Activated naive CD4-positive, alpha-beta T cell treated with anti-CD3 and anti-CD28 coated beads, Interleukin-2, amount 10 ng/mL, durations not matched to agents 7 days and 5 days (primary cell): Measurements from ENCODE around the gene PCSK1.
"Not testable (repeated sequence)": the region's sequence is repeated elsewhere in the genome, so short reads cannot be mapped to it uniquely, and the experiment has no call there.

Source experiments
- CTCF ChIA-PET: fragments of 350-600 bp; sonication (Branson Sonifier 250); formaldehyde crosslinking; loops from one replicate; lab custom pipeline; 2021; ENCODE audit warnings: antibody characterized with exemption; lab: Charles Lee
- DNase-seq: peaks from one replicate; pipeline ENCODE4 v3.0.0-alpha.2; 2020
- H3K27ac Mint-ChIP-seq: one replicate; pipeline ENCODE4 v1.8.0; 2021; ENCODE audit warnings: mild to moderate bottlenecking, moderate library complexity, mixed read lengths
- H3K27me3 Mint-ChIP-seq: one replicate; pipeline ENCODE4 v1.8.0; 2021; ENCODE audit warnings: mild to moderate bottlenecking, mixed read lengths
- H3K36me3 Mint-ChIP-seq: one replicate; pipeline ENCODE4 v1.8.0; 2021; ENCODE audit warnings: mixed read lengths
- H3K4me1 Mint-ChIP-seq: one replicate; pipeline ENCODE4 v1.8.0; 2021; ENCODE audit warnings: mixed read lengths
- H3K4me3 Mint-ChIP-seq: one replicate; pipeline ENCODE4 v1.8.0; 2021; ENCODE audit warnings: mild to moderate bottlenecking, moderate library complexity, mixed read lengths
- H3K9me3 Mint-ChIP-seq: one replicate; pipeline ENCODE4 v1.8.0; 2021; ENCODE audit warnings: mixed read lengths

The PCSK1 gene

DNA sequence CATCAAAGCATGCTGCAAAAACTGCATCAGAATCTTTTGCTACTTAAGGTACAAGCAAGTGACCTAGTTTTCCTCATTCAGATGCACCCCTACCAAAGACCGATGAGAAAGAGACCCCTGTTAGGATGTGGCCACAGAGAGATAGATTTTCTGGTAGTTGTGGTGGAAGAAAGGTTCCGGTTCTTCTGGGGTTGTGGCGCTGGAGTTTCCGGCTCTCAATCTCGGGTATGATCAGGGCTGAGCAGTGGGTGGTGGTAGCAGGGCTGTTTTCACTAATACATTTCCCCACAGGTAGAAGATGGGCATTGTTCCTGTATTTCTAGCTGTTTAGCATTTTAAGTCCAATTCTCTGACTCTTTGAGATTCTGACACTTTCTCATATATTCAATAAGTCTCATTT is 58.4 kb downstream of the PCSK1 start:
- H3K4me3 Mint-ChIP-seq = no peak overlapping the region
- CTCF ChIA-PET = no interaction called here
- no peaks in the 10 kb centered on the region for H3K36me3 Mint-ChIP-seq
- H3K27ac Mint-ChIP-seq = no peak overlapping the region
- no peaks in the 10 kb centered on the region for H3K4me1 Mint-ChIP-seq
- DNase-seq = no peak
- H3K27me3 Mint-ChIP-seq = peaks cover 11% of the 10 kb centered on the region
- no peaks in the 10 kb centered on the region for H3K9me3 Mint-ChIP-seq

DNA sequence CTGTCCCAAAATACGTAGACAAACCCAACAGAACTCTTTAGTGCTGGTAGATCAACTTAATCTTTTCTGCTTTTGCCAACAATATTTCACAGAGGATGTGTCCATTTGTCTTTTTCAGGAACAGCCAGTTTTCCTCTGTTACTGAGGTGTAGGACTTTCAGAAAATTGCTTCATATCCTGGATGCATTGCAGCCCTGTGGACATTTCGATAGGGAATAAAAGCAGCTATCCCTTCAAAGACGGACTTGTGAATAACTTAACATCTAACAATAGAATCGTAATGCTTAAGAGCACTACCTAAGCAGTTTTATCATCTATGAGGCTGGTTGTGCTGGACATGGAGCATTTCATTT is 59.7 kb downstream of the PCSK1 start:
- H3K36me3 Mint-ChIP-seq = no peaks in the 10 kb centered on the region
- H3K27me3 Mint-ChIP-seq = peaks cover 11% of the 10 kb centered on the region
- H3K27ac Mint-ChIP-seq = no peak overlapping the region
- H3K9me3 Mint-ChIP-seq = no peaks in the 10 kb centered on the region
- CTCF ChIA-PET = no interaction called here
- H3K4me3 Mint-ChIP-seq = no peak overlapping the region
- DNase-seq = no peak
- H3K4me1 Mint-ChIP-seq = no peaks in the 10 kb centered on the region

DNA sequence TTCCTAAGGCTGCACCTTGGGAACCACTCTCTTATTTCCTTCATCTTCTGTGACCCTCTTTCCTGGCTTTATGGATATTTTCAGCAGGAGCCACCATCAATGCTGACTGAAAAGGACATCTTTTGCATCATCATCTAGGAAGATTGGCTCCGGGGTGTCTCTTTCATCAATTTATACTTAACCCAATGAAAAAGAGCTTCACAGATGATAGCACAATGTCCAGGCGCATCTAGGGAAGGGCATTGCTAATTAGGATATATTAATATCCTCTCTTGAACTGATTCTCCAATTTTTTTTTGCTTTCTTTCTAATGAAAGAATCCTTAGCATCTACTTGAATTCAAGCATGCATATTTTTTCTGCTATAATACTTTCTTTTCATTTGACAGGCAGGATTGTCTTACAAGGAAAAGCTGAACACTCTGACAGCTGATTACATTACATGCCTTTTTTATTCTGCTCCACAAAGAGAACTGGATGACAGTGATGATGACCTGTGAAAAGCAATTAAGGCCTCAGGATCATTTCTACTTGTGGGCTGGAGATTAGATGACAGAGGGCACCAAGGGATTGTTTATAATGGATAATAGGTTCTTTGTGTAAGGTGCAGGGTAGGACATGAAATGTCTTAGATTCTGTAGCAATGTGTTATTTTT is 60.2 kb downstream of the PCSK1 start:
- H3K27ac Mint-ChIP-seq = no peak overlapping the region
- no peak for DNase-seq
- no peak overlapping the region for H3K4me3 Mint-ChIP-seq
- H3K27me3 Mint-ChIP-seq = peaks cover 11% of the 10 kb centered on the region
- H3K9me3 Mint-ChIP-seq = no peaks in the 10 kb centered on the region
- CTCF ChIA-PET = no interaction called here
- H3K36me3 Mint-ChIP-seq = no peaks in the 10 kb centered on the region
- H3K4me1 Mint-ChIP-seq = no peaks in the 10 kb centered on the region

DNA sequence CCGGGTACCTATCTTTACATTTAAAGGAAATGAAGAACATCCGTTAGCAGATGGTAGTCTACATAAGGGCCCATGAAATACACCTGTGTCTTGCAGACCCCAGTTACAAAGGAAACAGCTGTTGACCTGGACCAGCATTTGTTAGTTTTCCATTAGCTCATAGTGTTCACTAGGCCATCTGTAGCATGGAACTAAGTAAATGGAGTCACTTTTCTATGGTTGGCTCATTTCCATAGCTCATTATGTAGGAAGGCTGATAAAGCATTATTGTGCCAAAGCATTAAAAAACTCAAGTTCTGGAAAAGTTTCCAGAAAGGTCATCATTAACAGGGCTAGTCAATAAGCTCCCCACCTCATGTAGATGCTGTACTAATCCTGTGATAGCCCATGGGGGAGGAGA is 62.1 kb downstream of the PCSK1 start:
- no peaks in the 10 kb centered on the region for H3K4me1 Mint-ChIP-seq
- CTCF ChIA-PET = no interaction called here

DNA sequence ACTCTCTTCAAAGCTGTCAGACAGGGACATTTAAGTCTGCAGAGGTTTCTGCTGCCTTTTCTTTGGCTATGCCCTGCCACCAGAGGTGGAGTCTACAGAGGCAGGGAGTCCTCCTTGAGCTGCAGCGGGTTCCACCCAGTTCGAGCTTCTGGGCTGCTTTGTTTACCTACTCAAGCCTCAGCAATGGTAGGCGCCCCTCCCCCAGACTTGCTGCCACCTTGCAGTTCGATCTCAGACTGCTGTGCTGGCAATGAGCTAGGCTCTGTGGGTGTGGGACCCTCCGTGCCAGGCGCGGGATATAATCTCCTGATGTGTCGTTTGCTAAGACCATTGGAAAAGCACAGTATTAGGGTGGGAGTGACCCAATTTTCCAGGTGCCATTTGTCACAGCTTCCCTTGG is 65.7 kb downstream of the PCSK1 start:
- CTCF ChIA-PET, H3K4me3 Mint-ChIP-seq, H3K4me1 Mint-ChIP-seq, H3K9me3 Mint-ChIP-seq, DNase-seq, H3K27ac Mint-ChIP-seq, H3K36me3 Mint-ChIP-seq, H3K27me3 Mint-ChIP-seq: not testable (repeated sequence)

More for the DNA sequence above, 62.1 kb downstream of the PCSK1 start:
- Mint-ChIP-seq H3K4me3 (no peak overlapping the region), H3K27ac (no peak overlapping the region), H3K27me3 (peaks cover 15% of the 10 kb centered on the region), H3K36me3 (no peaks in the 10 kb centered on the region), H3K9me3 (no peaks in the 10 kb centered on the region)
- DNase-seq = no peak

DNA sequence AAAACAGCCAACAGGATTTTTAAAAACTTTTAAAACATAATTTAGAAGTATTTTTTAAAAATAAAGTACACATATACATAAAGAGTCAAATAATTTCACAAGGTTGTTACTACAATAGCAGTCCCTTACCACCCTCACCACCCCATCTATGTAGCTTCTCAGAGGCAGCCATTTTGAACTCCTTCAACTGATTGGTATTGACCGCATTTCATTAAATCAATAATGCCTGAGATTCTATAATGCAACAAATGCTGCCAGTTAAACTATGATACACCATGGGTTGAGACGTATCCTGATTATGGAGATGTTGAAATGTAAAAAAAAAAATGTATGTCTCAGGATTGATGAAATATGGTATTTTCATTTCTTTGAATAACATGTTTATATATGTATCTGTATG is 78.8 kb downstream of the PCSK1 start:
- Mint-ChIP-seq H3K4me3 (no peak overlapping the region), H3K27me3 (peaks cover 4% of the 10 kb centered on the region), H3K27ac (no peak overlapping the region), H3K36me3 (no peaks in the 10 kb centered on the region), H3K4me1 (no peaks in the 10 kb centered on the region), H3K9me3 (no peaks in the 10 kb centered on the region)
- DNase-seq = no peak
- CTCF ChIA-PET = no interaction called here

DNA sequence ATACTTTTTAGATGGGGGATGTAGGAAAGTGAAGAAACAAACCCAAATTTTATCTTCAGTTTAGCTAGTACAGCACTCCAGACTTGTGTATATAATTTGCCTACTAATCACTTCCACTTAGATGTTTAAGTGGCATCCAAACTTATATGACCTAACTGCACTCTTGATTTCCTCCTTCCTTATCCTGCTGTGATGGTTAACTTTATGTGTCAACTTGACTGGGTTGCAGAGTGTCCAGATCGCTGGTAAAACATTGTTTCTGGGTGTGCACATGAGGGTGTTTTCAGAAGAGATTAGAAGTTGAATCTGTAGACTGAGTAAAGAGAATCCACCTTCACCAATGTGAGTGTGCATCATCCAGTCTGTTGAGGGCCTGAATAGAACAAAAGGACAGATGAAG is 79.8 kb downstream of the PCSK1 start:
- peaks cover 4% of the 10 kb centered on the region for H3K27me3 Mint-ChIP-seq
- H3K9me3 Mint-ChIP-seq = no peaks in the 10 kb centered on the region
- DNase-seq = no peak
- H3K27ac Mint-ChIP-seq = no peak overlapping the region
- H3K36me3 Mint-ChIP-seq = no peaks in the 10 kb centered on the region
- CTCF ChIA-PET = no interaction called here
- H3K4me3 Mint-ChIP-seq = no peak overlapping the region
- no peaks in the 10 kb centered on the region for H3K4me1 Mint-ChIP-seq

DNA sequence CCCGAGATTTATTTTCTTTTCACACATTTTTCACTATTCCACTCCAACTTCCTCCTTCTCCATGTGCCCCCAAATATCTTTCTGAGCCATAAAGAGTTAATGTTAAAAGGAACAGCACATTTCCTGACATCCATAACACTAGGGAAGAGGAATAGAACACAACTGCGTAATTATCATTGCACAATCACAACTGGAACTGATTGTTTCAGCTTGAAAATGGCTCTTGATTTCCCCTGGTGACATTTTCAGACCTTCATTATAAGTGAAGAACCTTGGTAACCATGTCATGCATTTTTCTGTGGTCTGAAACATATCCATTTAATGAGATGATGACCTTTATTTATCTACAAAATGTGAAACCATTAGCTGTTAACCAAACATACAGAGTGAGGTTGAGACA is 82.4 kb downstream of the PCSK1 start:
- DNase-seq = no peak
- Mint-ChIP-seq H3K36me3 (no peaks in the 10 kb centered on the region), H3K9me3 (no peaks in the 10 kb centered on the region), H3K4me1 (peaks cover 6% of the 10 kb centered on the region), H3K27ac (no peak overlapping the region), H3K27me3 (peaks cover 5% of the 10 kb centered on the region), H3K4me3 (no peak overlapping the region)
- CTCF ChIA-PET = no interaction called here

DNA sequence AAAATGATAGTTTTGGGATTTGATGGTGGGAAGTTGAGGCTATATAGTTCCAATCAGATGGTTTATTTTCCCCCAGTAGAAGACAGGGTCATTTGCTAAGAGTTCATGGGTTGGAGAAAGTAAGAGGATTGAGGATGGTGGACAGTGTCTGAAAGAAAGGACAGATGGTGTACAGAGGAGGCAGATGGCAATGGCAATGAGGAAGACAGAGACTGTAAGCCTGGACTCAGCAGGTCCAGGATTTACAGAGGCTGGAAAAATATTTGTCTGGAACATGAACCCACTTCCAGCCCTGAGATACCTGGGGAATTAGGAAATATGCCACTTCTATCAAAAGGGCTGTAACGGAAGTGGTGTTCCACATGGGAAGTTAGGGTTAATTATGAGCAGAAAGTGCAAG is 84.5 kb downstream of the PCSK1 start:
- Mint-ChIP-seq H3K36me3 (no peaks in the 10 kb centered on the region), H3K9me3 (no peaks in the 10 kb centered on the region), H3K4me1 (peaks cover 19% of the 10 kb centered on the region), H3K27ac (no peak overlapping the region), H3K4me3 (no peak overlapping the region), H3K27me3 (peaks cover 8% of the 10 kb centered on the region)
- CTCF ChIA-PET = interaction anchor here (8.9 kb wide), 1 partner anchor 253 kb away, joined by 124 read pairs; no protein-coding TSS in a partner anchor
- DNase-seq = no peak

DNA sequence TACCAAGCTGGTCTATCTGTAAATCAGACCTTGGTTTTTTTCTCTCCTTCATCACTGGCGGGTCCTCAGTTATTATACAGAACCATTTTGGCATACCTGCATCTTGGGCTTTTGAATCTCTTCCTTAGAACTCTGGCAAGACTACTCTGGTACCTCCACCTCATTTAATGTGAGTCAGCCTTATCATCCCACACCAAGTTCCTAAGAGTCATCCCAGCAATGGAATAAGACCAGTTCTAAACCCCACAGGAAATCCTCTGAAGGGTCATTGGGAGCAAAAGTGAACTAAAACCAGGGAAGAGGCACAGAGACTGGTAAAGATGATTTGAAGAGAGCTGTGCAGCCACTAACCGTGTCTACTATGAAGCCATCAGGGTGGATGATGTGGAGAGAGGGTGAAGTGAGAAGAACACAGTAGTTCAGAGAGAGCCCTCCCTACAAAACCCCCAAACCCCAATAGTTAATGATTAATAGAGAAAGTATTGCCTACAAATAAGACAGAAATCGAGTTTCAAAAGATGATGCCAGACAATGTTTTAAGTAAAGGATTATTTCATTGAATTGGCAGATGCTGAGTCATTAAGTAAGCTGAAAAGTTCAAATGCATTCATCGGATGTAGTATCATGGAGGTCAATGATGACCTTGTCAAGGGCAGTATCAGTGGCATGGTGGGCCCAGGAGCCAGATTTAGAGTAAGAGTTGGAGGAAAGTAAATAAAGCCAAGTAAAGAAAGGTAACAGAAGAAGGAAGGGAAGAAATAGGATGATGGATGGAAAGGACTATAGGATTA is 85.4 kb downstream of the PCSK1 start:
- Mint-ChIP-seq H3K9me3 (no peaks in the 10 kb centered on the region), H3K36me3 (no peaks in the 10 kb centered on the region), H3K4me3 (no peak overlapping the region), H3K27ac (no peak overlapping the region), H3K4me1 (peaks cover 19% of the 10 kb centered on the region), H3K27me3 (peaks cover 9% of the 10 kb centered on the region)
- CTCF ChIA-PET = interaction anchor here (0.6 to 8.9 kb wide), 2 partner anchors 254 to 399 kb away, joined by 3 to 124 read pairs; no protein-coding TSS in a partner anchor
- no peak for DNase-seq

DNA sequence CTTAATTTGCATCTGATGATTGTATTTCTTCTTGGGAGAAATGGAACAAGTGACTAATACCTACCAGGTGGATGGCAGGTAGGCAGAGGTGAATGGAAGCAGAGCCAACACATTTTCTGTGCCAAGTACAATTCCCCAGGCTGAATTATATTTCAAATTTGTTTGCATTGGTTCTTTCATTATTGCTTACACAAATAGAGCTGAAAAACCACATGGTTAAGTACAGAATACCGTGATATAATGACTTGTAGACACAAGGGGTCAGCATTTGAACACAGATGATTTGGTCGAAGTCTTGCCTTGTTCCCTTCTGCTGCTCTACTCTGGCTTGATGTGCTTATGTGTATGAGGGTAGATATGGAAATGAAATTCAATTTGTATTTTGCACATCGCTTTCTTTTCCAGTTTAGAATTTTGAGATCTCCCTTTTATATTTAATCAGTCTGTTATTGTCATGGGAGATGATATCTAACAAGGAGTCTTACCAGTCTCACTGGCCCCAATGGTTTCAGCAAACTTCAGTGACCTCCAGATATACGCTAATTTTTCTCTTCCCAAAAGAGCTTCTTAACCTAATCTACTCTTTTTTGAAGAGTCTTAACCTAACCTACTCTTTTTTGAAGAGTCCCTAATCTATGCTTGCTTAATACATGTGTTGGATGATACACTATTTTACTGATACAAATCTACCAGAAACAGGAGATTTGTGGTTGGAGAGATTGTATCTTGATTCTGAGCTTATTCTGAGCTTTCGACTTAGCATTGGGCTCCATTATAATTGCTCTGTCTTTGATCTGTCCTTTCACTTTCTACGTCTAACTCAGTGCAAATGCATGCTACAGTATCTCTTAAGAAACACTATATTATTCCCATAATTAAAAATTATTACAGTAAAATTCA is 88.1 kb downstream of the PCSK1 start:
- H3K4me3 Mint-ChIP-seq = peak overlapping the region; percentile 5
- no peaks in the 10 kb centered on the region for H3K9me3 Mint-ChIP-seq
- no peaks in the 10 kb centered on the region for H3K36me3 Mint-ChIP-seq
- H3K4me1 Mint-ChIP-seq = peaks cover 20% of the 10 kb centered on the region
- DNase-seq = peak; percentile 28
- peak overlapping the region; percentile 35 for H3K27ac Mint-ChIP-seq
- CTCF ChIA-PET = interaction anchor here (0.6 to 8.9 kb wide), 29 partner anchors 9 to 817 kb away, joined by 3 to 124 read pairs (median 4); no protein-coding TSS in a partner anchor
- peaks cover 10% of the 10 kb centered on the region for H3K27me3 Mint-ChIP-seq

DNA sequence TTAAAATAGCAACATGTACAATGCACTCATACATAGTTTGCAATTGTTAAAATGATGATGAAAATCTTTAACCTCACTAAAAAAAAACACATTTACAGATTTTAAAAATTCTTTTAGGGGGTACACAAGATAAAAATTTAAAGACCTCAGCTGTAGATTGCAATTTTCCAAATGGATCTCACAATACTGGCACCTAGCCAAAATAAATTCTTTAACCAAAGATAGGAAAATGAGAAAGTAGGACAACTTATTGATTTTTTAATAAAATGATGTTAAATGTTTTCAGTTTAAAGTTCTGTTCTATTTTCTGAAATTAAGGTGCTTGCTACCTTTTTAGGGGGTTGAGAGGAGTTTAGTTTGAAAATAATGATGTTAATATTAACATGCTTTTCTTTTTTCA is 90.0 kb downstream of the PCSK1 start:
- Mint-ChIP-seq H3K27me3 (peaks cover 15% of the 10 kb centered on the region), H3K4me3 (no peak overlapping the region)

DNA sequence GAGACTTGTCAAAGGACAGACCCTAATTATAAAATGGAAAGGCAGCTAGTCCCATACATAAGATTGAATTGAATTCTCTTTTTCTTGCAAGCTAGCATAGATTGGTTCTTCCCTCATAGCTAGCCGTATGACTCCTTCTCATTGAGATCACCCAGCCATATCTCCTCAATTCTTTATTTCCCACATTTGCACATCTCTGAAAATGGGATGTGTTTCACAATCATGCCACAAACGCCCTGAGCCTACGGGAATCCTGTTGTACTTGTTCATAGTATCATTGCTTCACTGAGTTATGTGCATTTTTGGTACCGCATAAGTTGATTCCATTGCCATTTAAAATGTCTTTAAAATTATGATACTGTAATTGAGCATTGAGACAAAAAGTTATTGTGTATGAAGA is 90.5 kb downstream of the PCSK1 start:
- no peaks in the 10 kb centered on the region for H3K9me3 Mint-ChIP-seq
- H3K27me3 Mint-ChIP-seq = peaks cover 15% of the 10 kb centered on the region
- CTCF ChIA-PET = interaction anchor here (0.9 to 8.9 kb wide), 4 partner anchors 97 to 264 kb away, joined by 3 to 124 read pairs (median 4); no protein-coding TSS in a partner anchor
- DNase-seq = no peak
- no peak overlapping the region for H3K4me3 Mint-ChIP-seq
- H3K27ac Mint-ChIP-seq = no peak overlapping the region
- no peaks in the 10 kb centered on the region for H3K36me3 Mint-ChIP-seq
- peaks cover 23% of the 10 kb centered on the region for H3K4me1 Mint-ChIP-seq

More for the DNA sequence above, 90.0 kb downstream of the PCSK1 start:
- peaks cover 23% of the 10 kb centered on the region for H3K4me1 Mint-ChIP-seq
- no peak overlapping the region for H3K27ac Mint-ChIP-seq
- H3K9me3 Mint-ChIP-seq = no peaks in the 10 kb centered on the region
- CTCF ChIA-PET = interaction anchor here (0.6 to 8.9 kb wide), 7 partner anchors 97 to 866 kb away, joined by 3 to 124 read pairs (median 3); no protein-coding TSS in a partner anchor
- no peak for DNase-seq
- no peaks in the 10 kb centered on the region for H3K36me3 Mint-ChIP-seq
